HepG2 (cell line): ENCODE data around the gene ENTHD1. TPM values are rescaled to one million over a fixed set of nuclear protein-coding genes. Genes with fewer than 3 reads are reported as not detected.

Experiments
- ATAC-seq: fragments of 200-7000 bp; cut with Tn5 transposase; 3 replicates; pipeline ENCODE4 v1.9.1; 2020; ENCODE audit warnings: mild to moderate bottlenecking, moderate library complexity
- BruUV-seq: library from RNA; stranded (reverse); fragments of 400-500 nt; replicated peaks from 2 replicates; lab custom pipeline; 2021; lab: Mats Ljungman, UMichigan
- CTCF ChIA-PET: fragments of 300-600 bp; formaldehyde crosslinking; extraction: SDS; loops from one replicate; lab custom pipeline; 2021; ENCODE audit warnings: low total read pairs, inconsistent platforms, low intra/inter-chr PET ratio; lab: Yijun Ruan, JAX
- POLR2A ChIA-PET: fragments of 350-600 bp; sonication (Branson Sonifier 250); formaldehyde crosslinking; loops from one replicate; lab custom pipeline; 2020; ENCODE audit warnings: antibody characterized with exemption, inconsistent platforms; lab: Yijun Ruan, JAX
- DNase-seq: peaks from one replicate; pipeline ENCODE4 v3.0.0-alpha.2; 2015; ENCODE audit warnings: low spot score
- FAIRE-seq: peaks from 3 replicates; lab custom pipeline; 2011; peaks lifted over from hg19 to GRCh38; lab: Jason Lieb, UNC
- H2AFZ ChIP-seq: one replicate; pipeline ENCODE4 v1.6.1; 2011; ENCODE audit warnings: low read length, inconsistent platforms
- H3K27ac ChIP-seq: fragments of 300-600 bp; 3 replicates; pipeline ENCODE4 v1.8.0; 2011; ENCODE audit warnings: mixed run types, mild to moderate bottlenecking, mixed read lengths, low read length, inconsistent platforms; ENCODE audit not compliant: insufficient read depth; ENCODE audit errors: extremely low read length
- H3K27me3 ChIP-seq, 2 experiments: fragments of 200-600 bp in 1 of 2; 2 replicates in 1 of 2; 3 replicates in 1 of 2; pipeline versions ENCODE4 v1.6.0 to v1.8.0; 2011; ENCODE audit warnings: low read length in 2 of 2, mild to moderate bottlenecking in 2 of 2, moderate library complexity in 2 of 2, inconsistent platforms in 1 of 2; ENCODE audit not compliant: insufficient read depth in 2 of 2, control insufficient read depth in 1 of 2
- H3K36me3 ChIP-seq, 2 experiments: fragments of 200-600 bp in 1 of 2; replicated peaks in 1 of 2; 2 replicates in 1 of 2; 3 replicates in 1 of 2; pipeline versions ENCODE4 v1.5.1 to v1.8.0; 2011; ENCODE audit warnings: low read length in 2 of 2, inconsistent platforms in 1 of 2; ENCODE audit not compliant: insufficient read depth in 2 of 2, control insufficient read depth in 1 of 2
- H3K4me1 ChIP-seq: 2 replicates; pipeline ENCODE4 v1.5.1; 2012; ENCODE audit warnings: low read length, inconsistent platforms; ENCODE audit not compliant: insufficient read depth
- H3K4me2 ChIP-seq: 2 replicates; pipeline ENCODE4 v1.6.0; 2011; ENCODE audit warnings: low read depth, low read length, inconsistent platforms
- H3K4me3 ChIP-seq, 3 experiments: fragments of 200-600 bp in 1 of 3; sonication (generic), shearing (Covaris generic) in 1 of 3; replicated peaks in 1 of 3; 2 replicates each; pipeline ENCODE4 v1.5.1; 2011 to 2016; ENCODE audit warnings: low read length in 3 of 3, inconsistent platforms in 2 of 3, low read depth in 2 of 3, mild to moderate bottlenecking in 2 of 3, control low read depth in 1 of 3, mixed read lengths in 1 of 3; ENCODE audit not compliant: insufficient read depth in 1 of 3
- H3K79me2 ChIP-seq: one replicate; pipeline ENCODE4 v1.6.1; 2011; ENCODE audit warnings: low read length, inconsistent platforms; ENCODE audit not compliant: insufficient read depth
- H3K9ac ChIP-seq: 2 replicates; pipeline ENCODE4 v1.6.0; 2011; ENCODE audit warnings: mild to moderate bottlenecking, low read depth, low read length, inconsistent platforms; ENCODE audit not compliant: insufficient read depth
- H3K9me3 ChIP-seq: 2 replicates; pipeline ENCODE4 v1.5.1; 2012; ENCODE audit warnings: mild to moderate bottlenecking, low read length
- H4K20me1 ChIP-seq: 2 replicates; pipeline ENCODE4 v1.6.0; 2011; ENCODE audit warnings: inconsistent platforms, mild to moderate bottlenecking, low read length, moderate library complexity; ENCODE audit not compliant: insufficient read depth
- CCAR2 ChIP-seq: fragments of 200-400 bp; formaldehyde crosslinking; optimal IDR thresholded peaks from 2 replicates; pipeline ENCODE3; 2018; ENCODE audit warnings: low read depth, mild to moderate bottlenecking, low read length, moderate library complexity
- MEIS2 ChIP-seq: sonication (generic); formaldehyde crosslinking; IDR thresholded peaks from 2 replicates; pipeline ENCODE4 v1.9.0; 2021; ENCODE audit warnings: mild to moderate bottlenecking, missing genetic modification reagents
- NR2F1 ChIP-seq, 2 experiments: fragments of 450-650 bp in 1 of 2; formaldehyde crosslinking in 1 of 2; IDR thresholded peaks; 2 replicates each; pipeline versions ENCODE4 v1.5.0 to v1.6.1; 2016 to 2020; ENCODE audit warnings: mild to moderate bottlenecking in 1 of 2, missing compliant biosample characterization in 1 of 2, missing genetic modification reagents in 1 of 2, moderate library complexity in 1 of 2
- PTBP1 ChIP-seq: fragments of 200-400 bp; formaldehyde crosslinking; IDR thresholded peaks from 2 replicates; pipeline ENCODE4 v1.6.1; 2018; ENCODE audit warnings: low read length, low read depth; ENCODE audit not compliant: poor library complexity, severe bottlenecking
- whole genome bisulfite sequencing: methylation state at CpG from one replicate; pipeline ENCODE4 v1.1.6; 2017; ENCODE audit warnings: low lambda C conversion rate; 5-methylcytosine and 5-hydroxymethylcytosine counted together
- in situ Hi-C: cut with HindIII; loops from 2 replicates; pipeline ENCODE4 v1.10.0; 2017; ENCODE audit warnings: low pct_unique_long_range_greater_than_20kb; ENCODE audit not compliant: extremely low pct_ligation_motif_present
- intact Hi-C: fragments of 100-400 bp; cut with micrococcal nuclease; formaldehyde crosslinking; loops from one replicate; pipeline ENCODE4 v1.10.0; 2022; ENCODE audit not compliant: unreplicated experiment
- polyA plus RNA-seq, 8 experiments: library from polyadenylated mRNA; depleted of rRNA in 3 of 8; stranded (reverse) in 7 of 8; unstranded in 1 of 8; fragments of >200 nt; fragmentation: Illumina TruSeq in 4 of 8; extraction: Trizol in 4 of 8; gene quantifications; 2 replicates each; pipeline versions ENCODE4 v1.2.1 to v1.2.3, GENCODE V29; 2011 to 2016; ENCODE audit warnings: low read depth in 4 of 8, missing spikeins in 1 of 8, mixed read lengths in 1 of 8; ENCODE audit not compliant: insufficient read depth in 1 of 8
- total RNA-seq, 5 experiments: library from RNA; depleted of rRNA; stranded (reverse); fragments of >200 nt; fragmentation: Illumina TruSeq; extraction: Trizol; gene quantifications; 2 replicates each; pipeline ENCODE4 v1.2.3, GENCODE V29; 2016; ENCODE audit warnings: low read depth in 1 of 5
- TF ChIP-seq, protein P1 (sequence below): sonication (generic); formaldehyde crosslinking; IDR thresholded peaks from 2 replicates; pipeline ENCODE4 v1.8.1; 2023; ENCODE audit warnings: missing genetic modification reagents, inconsistent platforms, borderline replicate concordance
- TF ChIP-seq, protein P2 (sequence below): IDR thresholded peaks from 2 replicates; pipeline ENCODE4 v1.6.1; 2016; ENCODE audit warnings: low read depth
- TF ChIP-seq, protein P3 (sequence below): sonication (generic); formaldehyde crosslinking; IDR thresholded peaks from 2 replicates; pipeline ENCODE4 v1.9.0; 2022; ENCODE audit warnings: low read depth, missing genetic modification reagents

The ENTHD1 gene
- total and polyA plus RNA-seq, 2 of the 13 experiments (the other 11 are each of a cell fraction or from before 2014, with no cell fraction given): not detected

DNA sequence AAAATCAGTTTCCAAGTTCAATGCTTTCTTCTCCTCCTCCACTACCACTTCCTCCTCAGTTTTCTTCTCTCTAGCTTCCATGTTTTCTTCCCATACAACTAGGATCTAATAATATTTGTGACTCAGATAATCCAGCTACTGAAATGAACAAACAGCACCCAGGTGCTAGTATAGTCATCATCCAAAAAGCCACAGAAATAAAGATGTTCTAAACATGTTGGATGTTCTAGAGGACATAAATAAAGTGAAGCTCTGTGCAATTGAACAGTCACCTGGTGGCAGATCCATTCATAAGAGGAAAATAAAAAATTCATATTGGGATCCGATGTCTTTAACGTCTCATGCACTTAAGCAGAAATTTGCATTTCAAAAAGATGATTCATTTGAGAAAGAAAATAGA, 142.8 kb downstream of the ENTHD1 start (continued):
- TF ChIP-seq, protein P1, sequence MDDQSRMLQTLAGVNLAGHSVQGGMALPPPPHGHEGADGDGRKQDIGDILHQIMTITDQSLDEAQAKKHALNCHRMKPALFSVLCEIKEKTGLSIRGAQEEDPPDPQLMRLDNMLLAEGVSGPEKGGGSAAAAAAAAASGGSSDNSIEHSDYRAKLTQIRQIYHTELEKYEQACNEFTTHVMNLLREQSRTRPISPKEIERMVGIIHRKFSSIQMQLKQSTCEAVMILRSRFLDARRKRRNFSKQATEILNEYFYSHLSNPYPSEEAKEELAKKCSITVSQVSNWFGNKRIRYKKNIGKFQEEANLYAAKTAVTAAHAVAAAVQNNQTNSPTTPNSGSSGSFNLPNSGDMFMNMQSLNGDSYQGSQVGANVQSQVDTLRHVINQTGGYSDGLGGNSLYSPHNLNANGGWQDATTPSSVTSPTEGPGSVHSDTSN: no peak
- TF ChIP-seq, protein P2, sequence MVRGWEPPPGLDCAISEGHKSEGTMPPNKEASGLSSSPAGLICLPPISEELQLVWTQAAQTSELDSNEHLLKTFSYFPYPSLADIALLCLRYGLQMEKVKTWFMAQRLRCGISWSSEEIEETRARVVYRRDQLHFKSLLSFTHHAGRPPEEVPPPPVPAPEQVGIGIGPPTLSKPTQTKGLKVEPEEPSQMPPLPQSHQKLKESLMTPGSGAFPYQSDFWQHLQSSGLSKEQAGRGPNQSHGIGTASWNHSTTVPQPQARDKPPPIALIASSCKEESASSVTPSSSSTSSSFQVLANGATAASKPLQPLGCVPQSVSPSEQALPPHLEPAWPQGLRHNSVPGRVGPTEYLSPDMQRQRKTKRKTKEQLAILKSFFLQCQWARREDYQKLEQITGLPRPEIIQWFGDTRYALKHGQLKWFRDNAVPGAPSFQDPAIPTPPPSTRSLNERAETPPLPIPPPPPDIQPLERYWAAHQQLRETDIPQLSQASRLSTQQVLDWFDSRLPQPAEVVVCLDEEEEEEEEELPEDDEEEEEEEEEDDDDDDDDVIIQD (CRISPR knock-in tag): no peak

DNA sequence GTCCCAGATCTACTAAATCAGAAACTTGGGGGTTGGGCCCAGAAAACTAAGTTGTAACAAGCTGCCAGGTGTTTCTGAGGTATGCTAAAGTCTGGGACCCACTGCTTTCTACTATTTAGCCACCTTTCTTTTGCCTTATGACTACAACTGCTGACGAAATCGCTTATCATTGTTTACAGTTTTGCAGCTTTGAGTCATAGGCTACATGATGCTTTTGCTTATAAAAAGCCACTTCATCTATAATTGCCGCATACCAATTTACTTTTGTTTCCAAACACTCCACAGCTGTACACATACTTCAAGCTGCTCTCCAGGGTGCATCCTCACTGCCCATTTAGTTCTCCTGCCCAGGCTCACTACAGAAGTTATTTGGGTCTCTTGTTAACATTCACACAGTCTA, 144.7 kb downstream of the ENTHD1 start:
- no peaks in the 10 kb centered on the region for H3K9me3 ChIP-seq
- no peak overlapping the region for H3K4me2 ChIP-seq
- no peaks in the 10 kb centered on the region for H3K4me1 ChIP-seq
- no peaks in the 10 kb centered on the region for H3K36me3 ChIP-seq
- H3K9ac ChIP-seq: no peak overlapping the region
- in situ Hi-C loops (no loop called here), intact Hi-C loops (no loop called here)
- H3K27me3 ChIP-seq: peaks cover 0 to 4% of the 10 kb centered on the region in 2 experiments; a peak in 1 of 5 replicates
- DNase-seq (no peak), ATAC-seq (no peak), FAIRE-seq (no peak)
- ChIA-PET CTCF (no interaction called here), POLR2A (no interaction called here)
- H3K79me2 ChIP-seq: no peaks in the 10 kb centered on the region
- TF ChIP-seq PTBP1 (no peak), NR2F1 (CRISPR knock-in tag; IDR thresholded peaks at IDR 0.05) (no peak), MEIS2 (CRISPR knock-in tag) (no peak), CCAR2 (no peak)
- TF ChIP-seq, protein P3, sequence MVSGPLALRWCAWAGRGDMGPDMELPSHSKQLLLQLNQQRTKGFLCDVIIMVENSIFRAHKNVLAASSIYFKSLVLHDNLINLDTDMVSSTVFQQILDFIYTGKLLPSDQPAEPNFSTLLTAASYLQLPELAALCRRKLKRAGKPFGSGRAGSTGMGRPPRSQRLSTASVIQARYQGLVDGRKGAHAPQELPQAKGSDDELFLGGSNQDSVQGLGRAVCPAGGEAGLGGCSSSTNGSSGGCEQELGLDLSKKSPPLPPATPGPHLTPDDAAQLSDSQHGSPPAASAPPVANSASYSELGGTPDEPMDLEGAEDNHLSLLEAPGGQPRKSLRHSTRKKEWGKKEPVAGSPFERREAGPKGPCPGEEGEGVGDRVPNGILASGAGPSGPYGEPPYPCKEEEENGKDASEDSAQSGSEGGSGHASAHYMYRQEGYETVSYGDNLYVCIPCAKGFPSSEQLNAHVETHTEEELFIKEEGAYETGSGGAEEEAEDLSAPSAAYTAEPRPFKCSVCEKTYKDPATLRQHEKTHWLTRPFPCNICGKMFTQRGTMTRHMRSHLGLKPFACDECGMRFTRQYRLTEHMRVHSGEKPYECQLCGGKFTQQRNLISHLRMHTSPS (CRISPR knock-in tag): no peak
- WGBS: 6% methylated on average over 3 of the region's 3 CpGs
- H4K20me1 ChIP-seq: no peaks in the 10 kb centered on the region
- H3K4me3 ChIP-seq: no peak overlapping the region
- H2AFZ ChIP-seq: no peak overlapping the region
- no TSS peak for BruUV-seq
- no peak overlapping the region for H3K27ac ChIP-seq
